Measurements from ENCODE around the gene TMEM150A.
"Not testable (repeated sequence)": the region's sequence is repeated elsewhere in the genome, so short reads cannot be mapped to it uniquely, and the experiment has no call there.

Gene TMEM150A

GRCh38 chr2:85621338-85621737 is 18.8 kb upstream of the TMEM150A start:
- Histone ChIP-seq H3K27ac (no peak overlapping the region), H3K9me3 (no peaks in the 10 kb centered on the region), H3K27me3 (no peaks in the 10 kb centered on the region), H3K4me3 (no peak overlapping the region), H3K36me3 (peaks cover 59 to 75% (median 70%) of the 10 kb centered on the region in 3 donors), H3K4me1 (peaks cover 0 to 25% (median 15%) of the 10 kb centered on the region in 4 donors)
- DNase-seq = no peak
- intact Hi-C loops (cut with DNase I; ENCODE audit: low total_unique reads) = no loop called here
- no peak for TF ChIP-seq CTCF (IDR thresholded peaks at IDR 0.05)

- Histone ChIP-seq H3K4me1 (peaks cover 0 to 32% (median 15%) of the 10 kb centered on the region in 4 donors), H3K9me3 (no peaks in the 10 kb centered on the region), H3K27me3 (no peaks in the 10 kb centered on the region), H3K27ac (no peak overlapping the region), H3K4me3 (no peak overlapping the region), H3K36me3 (peaks cover 42 to 58% (median 55%) of the 10 kb centered on the region in 3 donors)
- DNase-seq = no peak
- no peak for TF ChIP-seq CTCF (IDR thresholded peaks at IDR 0.05)
- intact Hi-C loops (cut with DNase I; ENCODE audit: low total_unique reads) = no loop called here
Observed at GRCh38 chr2:85619617-85620016, 17.1 kb upstream of the TMEM150A start.

GRCh38 chr2:85617723-85618122 is 15.2 kb upstream of the TMEM150A start:
- intact Hi-C loops (cut with DNase I; ENCODE audit: low total_unique reads); H3K4me3 ChIP-seq; H3K9me3 ChIP-seq; H3K27ac ChIP-seq; H3K27me3 ChIP-seq; DNase-seq: not testable (repeated sequence)
- peaks cover 23 to 41% (median 38%) of the 10 kb centered on the region in 3 donors for H3K36me3 ChIP-seq
- H3K4me1 ChIP-seq = peaks cover 0 to 32% (median 15%) of the 10 kb centered on the region in 4 donors

GRCh38 chr2:85615413-85615728 is 12.9 kb upstream of the TMEM150A start:
- no peak for DNase-seq
- Histone ChIP-seq H3K4me1 (peaks cover 0 to 46% (median 23%) of the 10 kb centered on the region in 4 donors), H3K4me3 (peak overlapping the region; percentile 82 to 90), H3K27ac (peak overlapping the region; percentile 84 to 87), H3K9me3 (no peaks in the 10 kb centered on the region), H3K27me3 (no peaks in the 10 kb centered on the region), H3K36me3 (peaks cover 4 to 18% (median 17%) of the 10 kb centered on the region in 3 donors)
- TF ChIP-seq CTCF (IDR thresholded peaks at IDR 0.05) = no peak
- intact Hi-C loops (cut with DNase I; ENCODE audit: low total_unique reads) = no loop called here

GRCh38 chr2:85614757-85615156 is 12.3 kb upstream of the TMEM150A start:
- intact Hi-C loops (cut with DNase I; ENCODE audit: low total_unique reads); H3K27me3 ChIP-seq; H3K4me3 ChIP-seq; DNase-seq; H3K9me3 ChIP-seq; H3K27ac ChIP-seq: not testable (repeated sequence)
- Histone ChIP-seq H3K36me3 (peaks cover 0 to 17% (median 11%) of the 10 kb centered on the region in 3 donors), H3K4me1 (peaks cover 0 to 52% (median 29%) of the 10 kb centered on the region in 4 donors)

- Histone ChIP-seq H3K36me3 (peaks cover 5 to 17% (median 5%) of the 10 kb centered on the region in 3 donors), H3K4me3 (no peak overlapping the region), H3K27ac (no peak overlapping the region), H3K27me3 (no peaks in the 10 kb centered on the region), H3K9me3 (no peaks in the 10 kb centered on the region), H3K4me1 (peaks cover 0 to 59% (median 34%) of the 10 kb centered on the region in 4 donors)
- DNase-seq = no peak
- intact Hi-C loops (cut with DNase I; ENCODE audit: low total_unique reads) = no loop called here
- no peak for TF ChIP-seq CTCF (IDR thresholded peaks at IDR 0.05)
Observed at GRCh38 chr2:85613717-85614515, 11.4 kb upstream of the TMEM150A start.
